GM19351 (cell line): ENCODE measurements around the gene ZNF69.
"Not testable (repeated sequence)": the region's sequence is repeated elsewhere in the genome, so short reads cannot be mapped to it uniquely, and the experiment has no call there.

Source experiments
- ATAC-seq: cut with Tn5 transposase; IDR thresholded peaks from one replicate; pipeline ENCODE4 v1.9.1; 2021; ENCODE audit warnings: mild to moderate bottlenecking, moderate library complexity; ENCODE audit not compliant: unreplicated experiment

The ZNF69 gene

DNA sequence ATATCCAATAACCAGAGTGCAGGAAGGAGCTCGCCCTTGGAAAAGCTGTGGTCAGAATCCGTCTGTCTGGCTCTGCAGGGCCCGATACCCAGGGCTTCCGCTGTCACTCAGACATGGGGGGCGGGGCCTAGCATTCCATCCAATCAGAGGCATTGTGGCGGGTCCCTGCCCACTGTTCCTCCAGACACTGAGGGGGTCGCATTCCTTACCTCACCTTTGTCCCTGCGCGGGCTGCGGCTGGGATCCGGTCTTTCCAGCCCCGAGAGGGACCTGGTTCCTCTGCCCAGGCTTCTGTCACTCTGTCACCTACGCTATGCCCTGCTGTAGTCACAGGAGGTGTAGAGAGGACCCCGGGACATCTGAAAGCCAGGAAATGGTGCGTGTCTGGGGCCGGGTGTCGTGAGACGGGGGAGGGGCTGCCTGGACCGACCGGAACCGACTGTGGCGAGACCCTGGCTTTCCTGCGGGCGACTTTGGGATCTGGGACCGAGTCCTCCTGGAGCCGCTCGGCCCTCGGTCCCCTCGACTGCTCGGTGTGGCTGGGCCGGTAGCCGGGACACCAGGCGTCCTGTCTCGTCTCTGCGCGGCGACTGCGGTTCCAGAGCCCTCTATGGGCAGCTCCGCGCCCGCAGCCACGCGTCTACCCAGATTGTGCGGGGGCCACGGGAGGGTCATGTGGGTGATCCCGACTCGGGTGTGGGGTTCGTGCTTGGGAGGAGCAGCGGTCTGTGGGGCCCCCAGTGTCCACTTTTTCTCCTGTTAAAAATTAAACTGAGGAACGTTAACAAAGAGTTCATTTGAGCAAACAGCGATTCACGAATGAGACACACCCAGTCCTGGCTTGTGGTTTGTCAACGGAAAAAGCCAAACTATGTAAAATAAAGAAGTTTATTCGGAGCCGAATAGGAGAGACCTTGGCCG is at the start of gene ZNF69:
TSS of gene ZNF69 (plus strand) at position 172 of the 921 bp plus-strand sequence. CDS start at position 314, 142 bp downstream.
- no peak for ATAC-seq

DNA sequence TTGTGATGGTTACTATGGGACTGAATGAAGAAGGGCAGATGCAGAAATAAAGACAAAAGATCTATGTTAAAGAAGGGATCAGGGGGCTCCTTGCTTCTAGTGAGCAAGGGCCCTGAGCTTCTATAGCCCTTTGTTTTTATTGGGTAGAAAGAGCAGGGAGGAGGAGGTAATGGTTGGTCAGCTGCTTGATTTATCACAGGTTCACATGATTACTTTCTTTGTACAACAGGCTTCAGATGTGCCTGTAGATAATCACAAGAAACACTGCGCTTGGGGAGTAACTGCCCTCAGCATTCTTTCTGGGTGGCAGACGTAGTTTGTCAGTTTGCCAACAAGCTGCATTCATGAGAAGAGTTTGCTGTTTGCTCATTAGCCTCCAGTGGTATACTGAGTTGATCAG is 43.9 kb upstream of the ZNF69 start:
- no peak for ATAC-seq

GRCh38 chr19:11847615-11848014 is 40.0 kb upstream of the ZNF69 start:
- not testable (repeated sequence) for ATAC-seq

- no peak for ATAC-seq
Observed at GRCh38 chr19:11848200-11848593, 39.4 kb upstream of the ZNF69 start.

- ATAC-seq = peak; percentile 50
Observed at GRCh38 chr19:11848594-11849469, 38.8 kb upstream of the ZNF69 start, which contains the start of gene ZNF439. ZNF439 (plus strand) TSS chr19:11848726; CDS start chr19:11848868, 142 bp downstream.

GRCh38 chr19:11850289-11850688 is 37.3 kb upstream of the ZNF69 start:
- not testable (repeated sequence) for ATAC-seq

DNA sequence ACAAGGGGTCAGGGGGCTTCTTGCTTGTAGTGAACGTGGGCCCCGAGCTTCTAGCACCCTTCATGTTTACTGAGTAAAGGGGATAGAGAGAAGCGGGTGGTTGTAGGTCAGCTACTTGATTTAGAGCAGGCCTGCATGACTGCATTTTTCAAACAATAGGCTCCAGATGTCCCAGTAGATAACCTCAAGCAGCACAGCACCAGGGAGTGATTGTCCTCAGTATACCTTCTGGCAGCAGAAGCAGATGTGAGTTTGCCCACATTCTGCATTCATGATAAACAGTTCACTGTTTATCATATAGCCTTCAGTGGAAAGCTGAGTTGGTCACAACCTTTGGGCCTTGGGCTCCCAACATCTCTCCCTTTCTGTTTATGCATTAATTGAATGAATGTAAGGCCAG is 34.2 kb upstream of the ZNF69 start:
- no peak for ATAC-seq

GRCh38 chr19:11856596-11857250 is 30.9 kb upstream of the ZNF69 start:
- ATAC-seq = no peak

DNA sequence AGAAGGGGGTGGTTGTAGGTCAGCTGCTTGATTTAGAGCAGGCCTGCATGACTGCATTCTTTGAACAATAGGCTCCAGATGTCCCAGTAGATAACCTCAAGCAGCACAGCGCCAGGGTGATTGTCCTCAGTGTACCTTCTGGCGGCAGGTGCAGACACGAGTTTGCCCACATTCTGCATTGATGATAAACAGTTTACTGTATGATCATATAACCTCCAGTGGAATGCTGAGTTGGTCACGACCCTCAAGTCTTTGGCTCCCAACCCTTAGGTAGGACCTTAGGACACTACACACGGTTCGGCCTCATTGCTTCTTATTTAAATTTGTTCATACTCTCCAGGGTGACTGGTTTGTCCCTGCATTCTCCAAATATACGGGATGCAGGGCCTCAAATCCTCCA is 26.9 kb upstream of the ZNF69 start:
- ATAC-seq = no peak

- no peak for ATAC-seq
Observed at GRCh38 chr19:11861301-11861700, 26.3 kb upstream of the ZNF69 start.

DNA sequence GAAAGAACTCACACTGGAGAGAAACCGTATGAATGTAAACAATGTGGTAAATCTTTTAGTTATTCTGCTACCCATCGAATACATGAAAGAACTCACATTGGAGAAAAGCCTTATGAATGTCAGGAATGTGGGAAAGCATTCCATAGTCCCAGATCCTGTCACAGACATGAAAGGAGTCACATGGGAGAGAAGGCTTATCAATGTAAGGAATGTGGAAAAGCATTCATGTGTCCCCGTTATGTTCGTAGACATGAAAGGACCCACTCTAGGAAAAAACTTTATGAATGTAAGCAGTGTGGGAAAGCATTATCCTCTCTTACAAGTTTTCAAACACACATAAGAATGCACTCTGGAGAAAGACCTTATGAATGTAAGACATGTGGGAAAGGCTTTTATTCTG is 19.8 kb upstream of the ZNF69 start:
- ATAC-seq = not testable (repeated sequence)

DNA sequence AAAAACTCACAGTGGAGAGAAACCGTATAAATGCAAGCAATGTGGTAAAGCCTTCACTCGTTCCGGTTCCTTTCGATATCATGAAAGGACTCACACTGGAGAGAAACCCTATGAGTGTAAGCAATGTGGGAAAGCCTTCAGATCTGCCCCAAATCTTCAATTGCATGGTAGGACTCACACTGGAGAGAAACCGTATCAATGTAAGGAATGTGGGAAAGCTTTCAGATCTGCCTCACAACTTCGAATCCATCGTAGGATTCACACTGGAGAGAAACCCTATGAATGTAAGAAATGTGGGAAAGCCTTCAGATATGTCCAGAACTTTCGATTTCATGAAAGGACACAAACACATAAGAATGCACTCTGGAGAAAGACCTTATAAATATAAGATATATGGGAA is 19.4 kb upstream of the ZNF69 start:
- no peak for ATAC-seq

- ATAC-seq = no peak
Observed at GRCh38 chr19:11872624-11873023, 15.0 kb upstream of the ZNF69 start.

DNA sequence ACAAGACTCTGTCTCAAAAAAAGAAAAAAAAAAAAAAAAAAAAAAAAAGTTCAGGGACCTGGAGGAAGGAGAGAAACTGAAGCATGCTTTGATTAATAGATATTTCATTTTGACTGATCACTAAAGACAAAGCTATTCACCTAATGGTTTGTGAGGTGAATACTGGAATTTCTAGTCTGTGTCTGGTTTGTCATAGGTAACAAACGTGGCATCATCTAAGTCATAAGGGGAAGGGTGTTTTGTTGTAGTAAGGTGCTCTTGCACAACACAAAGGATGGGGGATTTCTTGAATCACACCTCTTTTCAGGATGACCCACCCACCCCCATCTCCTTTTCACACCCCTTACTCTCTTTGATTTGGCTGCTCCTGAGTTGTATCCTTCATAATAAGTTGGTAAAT is 13.8 kb upstream of the ZNF69 start:
- ATAC-seq = no peak

- not testable (repeated sequence) for ATAC-seq
Observed at GRCh38 chr19:11879687-11880266, 7.8 kb upstream of the ZNF69 start.

DNA sequence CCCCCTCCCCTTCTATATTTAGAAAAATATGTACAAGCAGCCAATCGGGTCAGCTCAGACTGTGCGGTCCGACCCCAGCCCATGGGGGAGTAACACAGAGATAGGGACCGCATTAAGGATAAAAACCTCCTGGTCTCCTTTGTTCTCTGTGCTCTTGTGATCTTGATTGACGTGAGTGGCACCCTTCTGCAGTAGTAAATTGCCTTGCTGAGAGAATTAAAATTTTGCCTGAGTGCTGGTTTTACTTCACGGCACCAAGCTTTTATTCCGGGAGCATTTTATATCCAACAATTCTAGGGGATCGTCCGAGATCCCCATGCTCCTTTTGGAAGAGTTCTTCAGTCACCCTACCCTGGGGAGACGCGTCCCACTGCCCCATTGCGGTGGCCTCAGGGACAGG is 7.0 kb upstream of the ZNF69 start:
- no peak for ATAC-seq

GRCh38 chr19:11881151-11881800 is 6.3 kb upstream of the ZNF69 start:
- ATAC-seq = no peak

DNA sequence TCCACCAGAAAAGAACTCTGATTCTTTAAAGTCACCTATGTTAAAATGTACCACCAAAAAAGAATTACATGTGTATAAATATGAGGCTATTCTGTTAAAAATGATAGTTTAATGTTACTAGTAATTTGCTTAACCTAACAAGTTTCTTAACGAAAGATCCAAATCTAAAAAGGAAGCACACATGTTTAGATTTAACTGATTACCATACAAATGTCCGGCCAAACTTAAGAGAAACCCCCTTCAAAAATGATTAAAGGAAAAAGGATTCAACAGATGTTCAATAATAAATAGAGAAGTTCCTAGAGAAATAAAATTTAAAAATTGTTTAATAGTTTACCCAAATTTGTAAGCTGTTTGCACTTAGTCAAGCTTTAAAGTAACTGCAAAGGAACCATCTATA is 5.0 kb upstream of the ZNF69 start:
- no peak for ATAC-seq

DNA sequence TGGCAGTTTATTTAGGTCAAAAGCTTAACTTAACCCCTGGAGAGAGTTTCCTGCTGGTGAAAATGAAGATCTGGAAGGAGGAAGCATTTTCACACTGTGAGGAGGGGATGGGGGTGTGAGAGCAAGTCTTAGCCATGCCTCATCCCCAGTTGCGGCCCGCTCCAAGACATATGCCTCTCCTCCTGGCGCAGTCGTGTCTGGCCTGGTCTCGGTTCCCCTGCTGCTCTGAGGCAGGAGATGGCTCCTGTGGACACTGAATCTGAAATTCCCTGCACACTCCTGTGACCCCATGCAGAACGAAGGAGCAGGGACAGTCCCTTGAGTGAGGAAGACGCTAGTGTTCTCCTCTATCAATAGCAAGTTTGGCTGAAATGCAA is 360 bp upstream of the ZNF69 start:
- no peak for ATAC-seq

DNA sequence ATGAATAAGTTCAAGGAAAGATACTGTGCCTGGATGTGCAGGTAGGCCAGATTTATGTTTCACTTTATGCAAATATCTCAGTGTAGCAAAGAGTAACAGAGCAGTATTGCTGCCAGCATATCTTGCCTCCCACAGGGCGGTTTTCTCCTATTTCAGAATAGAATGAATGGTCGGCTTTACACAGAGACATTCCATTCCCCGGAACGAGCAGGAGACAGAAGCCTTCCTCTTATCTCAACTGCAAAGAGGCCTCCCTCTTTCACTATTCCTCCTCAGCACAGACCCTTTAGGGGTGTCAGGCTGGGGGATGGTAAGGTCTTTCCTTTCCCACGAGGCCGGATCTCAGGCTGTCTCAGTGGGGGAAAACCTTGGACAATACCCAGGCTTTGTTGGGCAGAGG is 2.3 kb downstream of the ZNF69 start:
- ATAC-seq = not testable (repeated sequence)
